Suprapubic skin (tissue), 4 donors: ENCODE results near the gene UBXN1.
A peak's percentile ranks its signal among the peaks of the same experiment; 100 is the strongest.

Experiments
- POLR2A ChIP-seq, 2 donors: fragments of 450-650 bp; IDR thresholded peaks; one replicate each; pipeline ENCODE4 v1.6.1; 2017; ENCODE audit warnings: antibody characterized with exemption in 2 of 2, mild to moderate bottlenecking in 2 of 2, moderate library complexity in 2 of 2
- POLR2AphosphoS5 ChIP-seq, 3 donors: sonication (generic); formaldehyde crosslinking; IDR thresholded peaks; one replicate each; pipeline ENCODE4 v1.6.1; 2017; ENCODE audit warnings: antibody characterized with exemption in 3 of 3
- TF ChIP-seq, protein P1 (sequence below), 2 donors: fragments of 200-600 bp in 1 of 2; fragments of 450-650 bp in 1 of 2; sonication (generic) in 1 of 2; IDR thresholded peaks; one replicate each; pipeline ENCODE4 v1.5.1; 2016 to 2019; ENCODE audit warnings: antibody characterized with exemption in 2 of 2, mild to moderate bottlenecking in 1 of 2, moderate library complexity in 1 of 2

DNA sequence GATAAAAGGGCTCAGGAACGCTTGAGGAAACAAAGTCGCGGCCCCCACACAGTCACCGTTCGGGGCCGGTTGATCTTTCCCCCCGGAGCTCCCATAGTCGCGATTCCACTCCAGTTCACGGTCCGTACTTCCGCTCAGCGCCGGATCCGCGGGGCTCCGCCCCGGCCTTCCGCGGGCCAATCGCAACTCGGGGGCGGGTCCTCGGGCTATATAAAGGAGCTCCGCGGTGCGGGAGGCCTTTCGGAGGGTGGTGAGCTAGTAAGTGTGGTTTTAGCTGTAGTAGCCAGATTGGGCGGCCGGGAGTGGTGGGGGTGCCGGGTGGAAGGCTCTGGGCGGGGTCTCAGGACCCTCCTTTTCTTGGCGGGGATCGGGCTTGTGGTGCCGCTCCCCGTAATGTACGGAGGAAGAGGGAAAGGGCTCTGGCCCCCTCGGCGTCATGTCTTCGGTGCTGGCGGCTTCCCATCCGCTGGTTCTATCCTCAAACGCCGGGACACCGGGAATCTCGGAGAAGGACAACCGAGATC, 13.7 kb downstream of the UBXN1 start, which contains the start of the genes C11orf98 and CSKMT:
- TF ChIP-seq POLR2A (IDR thresholded peaks at IDR 0.05) (peak; percentile 93 to 98), POLR2AphosphoS5 (IDR thresholded peaks at IDR 0.05) (peak; percentile 70 to 95 (median 91))
- TF ChIP-seq, protein P1, sequence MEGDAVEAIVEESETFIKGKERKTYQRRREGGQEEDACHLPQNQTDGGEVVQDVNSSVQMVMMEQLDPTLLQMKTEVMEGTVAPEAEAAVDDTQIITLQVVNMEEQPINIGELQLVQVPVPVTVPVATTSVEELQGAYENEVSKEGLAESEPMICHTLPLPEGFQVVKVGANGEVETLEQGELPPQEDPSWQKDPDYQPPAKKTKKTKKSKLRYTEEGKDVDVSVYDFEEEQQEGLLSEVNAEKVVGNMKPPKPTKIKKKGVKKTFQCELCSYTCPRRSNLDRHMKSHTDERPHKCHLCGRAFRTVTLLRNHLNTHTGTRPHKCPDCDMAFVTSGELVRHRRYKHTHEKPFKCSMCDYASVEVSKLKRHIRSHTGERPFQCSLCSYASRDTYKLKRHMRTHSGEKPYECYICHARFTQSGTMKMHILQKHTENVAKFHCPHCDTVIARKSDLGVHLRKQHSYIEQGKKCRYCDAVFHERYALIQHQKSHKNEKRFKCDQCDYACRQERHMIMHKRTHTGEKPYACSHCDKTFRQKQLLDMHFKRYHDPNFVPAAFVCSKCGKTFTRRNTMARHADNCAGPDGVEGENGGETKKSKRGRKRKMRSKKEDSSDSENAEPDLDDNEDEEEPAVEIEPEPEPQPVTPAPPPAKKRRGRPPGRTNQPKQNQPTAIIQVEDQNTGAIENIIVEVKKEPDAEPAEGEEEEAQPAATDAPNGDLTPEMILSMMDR (IDR thresholded peaks at IDR 0.05), result no peak
